ENCODE results near the gene GRIN2A.

Gene GRIN2A

DNA sequence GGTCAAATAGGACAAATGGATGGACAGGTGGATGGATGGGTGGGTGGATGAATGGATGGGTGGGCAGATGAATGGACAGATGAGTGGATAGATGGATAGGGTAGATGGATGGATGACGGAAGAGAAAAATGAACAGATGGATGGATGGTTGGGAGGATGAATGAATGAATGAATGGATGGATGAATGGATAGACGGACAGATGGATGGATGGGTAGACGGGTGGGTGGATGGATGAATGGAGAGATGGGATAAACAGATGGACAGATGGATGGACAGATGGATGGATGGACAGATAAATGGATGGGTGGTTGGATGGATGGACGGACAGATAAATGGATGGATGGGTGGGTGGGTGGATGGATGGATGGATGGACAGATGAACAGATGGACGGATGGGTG, 232.8 kb downstream of the GRIN2A start:
- no peak for FAIRE-seq
- DNase-seq (ENCODE audit: insufficient read length): no peak

DNA sequence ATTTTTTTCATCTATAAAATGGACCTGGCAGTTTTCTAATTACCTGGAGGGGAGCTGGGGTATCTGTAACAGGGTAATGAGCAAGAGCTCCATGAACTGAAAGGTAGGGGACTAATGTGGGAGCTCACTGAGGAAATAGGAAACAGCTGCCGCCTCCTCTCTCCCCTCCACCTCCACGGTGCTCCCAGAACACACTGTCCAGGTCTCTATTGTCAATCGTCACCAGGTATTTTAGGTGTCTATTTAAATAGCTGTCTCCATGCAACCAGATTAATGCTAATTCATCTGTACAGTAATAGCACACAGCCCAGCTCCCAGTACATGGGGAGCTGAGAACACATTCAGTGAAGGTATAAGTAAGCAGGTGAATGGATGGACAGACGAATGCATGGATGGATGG, 233.3 kb downstream of the GRIN2A start:
- FAIRE-seq: no peak
- no peak for TF ChIP-seq TAF1 (IDR thresholded peaks at IDR 0.05; ENCODE audit: borderline replicate concordance, low read depth, low read length)
- no peak for TF ChIP-seq POLR2A (IDR thresholded peaks at IDR 0.05; ENCODE audit: low read depth, low read length)
- TF ChIP-seq POLR2AphosphoS5 (IDR thresholded peaks at IDR 0.05; ENCODE audit: low read depth, low read length): no peak
- no peak for DNase-seq (ENCODE audit: insufficient read length)

More for the DNA sequence above, 232.8 kb downstream of the GRIN2A start:
- TF ChIP-seq POLR2A (IDR thresholded peaks at IDR 0.05; ENCODE audit: low read depth, low read length): no peak

DNA sequence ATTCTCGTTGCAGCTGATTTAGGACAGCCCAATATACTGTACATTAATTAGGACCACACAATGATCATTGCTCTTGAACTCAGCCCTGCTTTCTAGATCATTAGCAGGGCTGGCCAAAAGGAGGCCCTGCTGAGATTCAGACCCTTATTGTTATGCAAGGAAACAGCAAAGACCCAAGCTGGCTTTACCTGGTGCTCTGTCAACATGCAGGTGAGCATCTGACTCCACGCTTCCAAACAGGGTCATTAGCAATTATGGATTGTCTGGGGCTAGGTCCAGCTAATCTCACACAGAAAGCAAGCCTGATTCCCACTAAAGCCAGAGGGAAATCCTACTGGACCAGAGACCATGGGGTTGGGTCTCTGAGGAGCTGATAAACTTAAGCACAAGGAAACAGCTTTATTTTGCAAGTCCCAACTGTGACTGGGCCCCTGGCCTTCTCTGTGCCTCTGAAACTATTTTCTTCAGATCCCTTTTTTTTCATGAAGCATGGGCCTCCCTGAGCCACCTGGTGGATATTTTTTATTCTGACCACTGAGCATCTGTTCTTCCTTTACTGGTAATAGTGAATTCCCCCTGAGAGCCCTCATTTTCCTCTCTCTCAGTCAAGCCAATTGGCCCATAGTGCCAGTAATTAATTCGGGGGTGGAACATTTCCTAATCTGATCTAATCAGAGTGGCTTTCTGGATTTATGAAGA, 236.1 kb downstream of the GRIN2A start:
- FAIRE-seq (no peak), DNase-seq (ENCODE audit: insufficient read length) (no peak)
- TF ChIP-seq POLR2AphosphoS5 (IDR thresholded peaks at IDR 0.05; ENCODE audit: low read depth, low read length) (no peak), TAF1 (IDR thresholded peaks at IDR 0.05; ENCODE audit: borderline replicate concordance, low read depth, low read length) (no peak), POLR2A (IDR thresholded peaks at IDR 0.05; ENCODE audit: low read depth, low read length) (no peak)

DNA sequence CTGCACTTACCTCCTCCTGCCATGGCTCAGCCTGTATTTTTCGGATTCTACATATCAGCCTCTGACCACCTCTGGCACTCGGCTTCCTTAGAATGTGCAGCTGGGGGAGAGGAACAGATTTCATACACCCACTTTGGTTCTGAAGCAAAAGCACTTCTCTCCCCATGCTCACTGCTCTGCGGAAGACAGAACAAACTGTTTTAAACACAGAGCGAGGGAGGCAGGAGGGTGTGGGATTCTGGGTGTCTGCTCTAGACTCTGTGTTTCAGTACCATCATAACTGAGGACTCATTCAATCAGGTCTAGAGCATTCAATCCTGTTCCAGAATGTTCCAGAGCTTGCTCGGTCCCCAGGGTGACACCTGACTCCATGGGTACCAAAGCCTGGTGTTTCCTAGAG, 239.1 kb downstream of the GRIN2A start:
- DNase-seq (ENCODE audit: insufficient read length): no peak
- no peak for FAIRE-seq
- TF ChIP-seq POLR2AphosphoS5 (IDR thresholded peaks at IDR 0.05; ENCODE audit: low read depth, low read length) (no peak), POLR2A (IDR thresholded peaks at IDR 0.05; ENCODE audit: low read depth, low read length) (no peak), TAF1 (IDR thresholded peaks at IDR 0.05; ENCODE audit: borderline replicate concordance, low read depth, low read length) (no peak)

DNA sequence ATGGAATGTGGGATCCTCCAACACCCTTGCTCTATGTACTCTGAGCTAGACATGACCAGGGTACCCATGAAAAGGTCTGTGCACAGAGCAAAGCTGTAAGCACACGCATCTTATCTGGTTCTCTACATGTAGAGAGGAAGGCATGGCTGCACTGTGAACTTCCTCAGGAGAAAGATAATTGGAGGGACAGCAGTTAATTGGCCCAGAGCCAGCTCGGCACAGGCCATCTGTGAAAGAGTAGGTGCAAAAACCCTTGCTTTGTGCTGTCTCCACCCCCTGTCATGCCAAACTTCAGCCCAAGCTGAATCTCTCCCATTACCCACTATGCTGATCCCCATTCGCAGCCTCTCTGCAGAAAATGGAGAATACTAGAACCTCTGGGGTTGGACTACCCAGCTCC, 241.0 kb downstream of the GRIN2A start:
- DNase-seq (ENCODE audit: insufficient read length): no peak
- TF ChIP-seq TAF1 (IDR thresholded peaks at IDR 0.05; ENCODE audit: borderline replicate concordance, low read depth, low read length): no peak
- TF ChIP-seq POLR2A (IDR thresholded peaks at IDR 0.05; ENCODE audit: low read depth, low read length): no peak
- TF ChIP-seq POLR2AphosphoS5 (IDR thresholded peaks at IDR 0.05; ENCODE audit: low read depth, low read length): no peak
- FAIRE-seq: no peak

DNA sequence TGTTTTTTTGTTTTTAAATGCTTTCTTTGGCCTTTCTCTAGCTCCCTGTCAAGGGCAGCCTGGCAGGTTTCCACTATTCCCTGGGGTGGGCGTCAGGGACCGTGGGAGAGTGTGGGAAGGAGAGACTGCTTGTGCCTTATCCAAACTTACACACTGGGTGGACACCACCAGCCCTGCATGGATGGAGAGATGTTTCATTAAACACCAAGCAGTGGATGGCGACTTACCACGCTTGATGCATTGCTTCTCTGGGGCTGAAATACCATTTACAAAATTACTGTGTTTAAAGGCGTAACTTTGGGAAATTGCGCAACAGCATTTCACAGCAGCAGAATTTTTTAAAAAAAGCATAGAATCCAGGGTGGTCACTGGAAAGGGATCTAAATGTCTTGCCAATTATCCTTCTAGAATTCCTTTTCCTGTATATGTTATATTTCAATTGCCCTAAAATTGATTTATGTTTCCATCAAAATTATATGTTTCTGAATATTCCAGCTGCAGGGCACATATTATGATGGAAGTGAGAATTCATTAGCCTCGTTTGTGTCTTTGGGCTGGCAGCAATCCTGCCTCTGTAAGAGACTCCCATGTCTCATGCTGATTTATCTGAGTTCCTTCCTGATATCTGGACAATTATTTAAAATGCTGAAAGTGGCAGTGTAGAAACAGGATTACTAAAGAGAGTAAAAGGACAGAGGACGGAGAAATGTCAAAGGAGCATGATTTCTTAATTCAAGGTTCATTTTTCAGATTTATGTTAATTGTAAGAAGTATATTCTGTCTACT, 247.3 kb downstream of the GRIN2A start:
- DNase-seq (ENCODE audit: insufficient read length) (no peak), FAIRE-seq (no peak)
- TF ChIP-seq POLR2AphosphoS5 (IDR thresholded peaks at IDR 0.05; ENCODE audit: low read depth, low read length): no peak
- no peak for TF ChIP-seq TAF1 (IDR thresholded peaks at IDR 0.05; ENCODE audit: borderline replicate concordance, low read depth, low read length)
- no peak for TF ChIP-seq POLR2A (IDR thresholded peaks at IDR 0.05; ENCODE audit: low read depth, low read length)

DNA sequence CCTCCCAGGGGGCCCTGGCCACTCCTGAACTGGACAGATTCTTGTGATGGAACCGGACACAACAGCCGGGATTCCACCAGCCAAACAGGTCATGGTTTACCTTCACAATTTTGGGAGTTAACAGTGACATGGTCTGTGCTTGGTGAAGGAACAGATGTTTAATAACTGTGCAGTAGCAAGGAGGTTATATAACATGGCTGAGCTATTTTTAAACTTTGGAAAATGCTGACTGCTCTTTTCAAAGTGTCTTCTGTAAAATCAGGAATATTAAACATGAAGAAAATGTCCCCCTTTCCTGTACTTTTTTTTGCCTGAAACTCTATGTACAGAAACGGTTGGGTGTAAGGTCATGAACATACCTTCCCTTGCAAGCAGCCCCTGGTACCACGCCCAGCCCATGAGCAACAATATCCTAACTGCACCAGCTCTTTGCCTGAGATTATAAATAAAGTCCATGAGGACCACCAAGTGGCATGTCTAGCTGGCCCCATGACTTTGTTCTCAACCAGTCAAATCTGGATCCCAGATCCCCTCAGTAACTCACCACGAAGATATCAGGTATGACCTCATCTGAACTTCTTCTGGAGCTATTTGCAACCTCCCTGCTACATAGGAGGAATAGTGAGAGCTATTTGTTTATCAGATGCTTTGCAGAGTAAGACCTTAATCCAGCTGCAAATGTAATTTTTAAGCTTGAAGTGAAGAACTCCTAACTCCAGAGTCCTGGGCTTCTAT, 249.1 kb downstream of the GRIN2A start:
- DNase-seq (ENCODE audit: insufficient read length) (no peak), FAIRE-seq (no peak)
- TF ChIP-seq POLR2A (IDR thresholded peaks at IDR 0.05; ENCODE audit: low read depth, low read length) (no peak), TAF1 (IDR thresholded peaks at IDR 0.05; ENCODE audit: borderline replicate concordance, low read depth, low read length) (no peak), POLR2AphosphoS5 (IDR thresholded peaks at IDR 0.05; ENCODE audit: low read depth, low read length) (no peak)

DNA sequence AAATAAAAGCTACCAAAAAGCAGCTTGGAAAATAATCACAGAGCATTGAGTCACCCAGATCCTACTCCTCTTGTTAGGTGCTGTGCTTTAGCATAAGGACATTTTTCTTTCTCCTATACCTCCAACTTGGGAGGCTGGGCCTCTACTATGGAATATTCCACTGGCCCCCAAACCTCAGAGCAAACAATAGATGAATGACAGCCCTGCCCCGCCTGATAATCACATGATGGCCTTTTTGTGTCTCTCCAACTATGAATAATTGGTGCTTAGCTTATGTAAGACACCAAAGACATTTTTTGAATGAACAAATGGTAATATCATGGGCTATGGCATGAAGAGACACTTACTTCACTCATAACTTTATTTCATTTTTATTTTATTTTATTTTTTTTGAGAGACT, 250.2 kb downstream of the GRIN2A start:
- no peak for DNase-seq (ENCODE audit: insufficient read length)
- no peak for TF ChIP-seq POLR2A (IDR thresholded peaks at IDR 0.05; ENCODE audit: low read depth, low read length)
- TF ChIP-seq POLR2AphosphoS5 (IDR thresholded peaks at IDR 0.05; ENCODE audit: low read depth, low read length): no peak
- no peak for TF ChIP-seq TAF1 (IDR thresholded peaks at IDR 0.05; ENCODE audit: borderline replicate concordance, low read depth, low read length)
- no peak for FAIRE-seq

DNA sequence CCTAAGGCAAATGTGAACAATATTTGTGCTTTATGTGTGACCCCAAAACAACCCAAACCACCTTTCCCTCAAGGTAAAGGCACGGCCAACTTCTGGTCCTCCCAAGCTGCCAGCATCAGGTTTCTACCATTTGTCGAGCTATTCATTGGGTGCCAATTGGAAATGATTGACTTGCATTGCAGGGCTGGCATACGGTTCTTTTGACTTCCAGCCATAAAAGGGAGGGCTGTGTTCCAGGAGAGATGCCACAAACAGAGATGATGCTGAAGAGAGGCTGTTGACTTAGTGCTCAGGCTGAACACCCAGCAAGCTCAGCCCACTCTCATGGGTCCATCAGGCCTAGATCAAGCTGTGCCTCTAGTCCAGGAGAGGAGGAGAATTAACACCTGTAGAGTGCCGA, 252.4 kb downstream of the GRIN2A start:
- no peak for FAIRE-seq

DNA sequence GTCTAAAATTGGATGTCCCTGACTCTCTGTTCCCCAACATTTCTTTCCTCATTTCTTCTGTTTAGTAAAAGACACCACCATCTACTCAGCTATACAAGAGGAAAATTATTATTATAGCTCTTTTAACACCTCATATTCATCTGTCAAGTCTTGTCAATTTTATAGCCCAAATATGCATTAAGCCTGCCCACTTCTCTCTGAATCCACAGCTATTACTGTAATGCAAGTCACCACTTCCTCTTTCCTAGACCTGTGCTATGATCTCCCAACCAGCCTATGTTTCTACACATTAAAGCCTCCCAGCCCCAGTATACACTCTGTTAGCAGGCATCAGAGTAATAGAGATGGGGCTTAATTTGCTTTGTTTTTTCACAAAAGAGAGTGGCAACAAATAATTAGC, 252.9 kb downstream of the GRIN2A start:
- DNase-seq (ENCODE audit: insufficient read length) (no peak), FAIRE-seq (no peak)
- no peak for TF ChIP-seq TAF1 (IDR thresholded peaks at IDR 0.05; ENCODE audit: borderline replicate concordance, low read depth, low read length)
- no peak for TF ChIP-seq POLR2AphosphoS5 (IDR thresholded peaks at IDR 0.05; ENCODE audit: low read depth, low read length)
- no peak for TF ChIP-seq POLR2A (IDR thresholded peaks at IDR 0.05; ENCODE audit: low read depth, low read length)

More for the DNA sequence above, 252.4 kb downstream of the GRIN2A start:
- DNase-seq (ENCODE audit: insufficient read length): no peak
- TF ChIP-seq POLR2A (IDR thresholded peaks at IDR 0.05; ENCODE audit: low read depth, low read length) (no peak), TAF1 (IDR thresholded peaks at IDR 0.05; ENCODE audit: borderline replicate concordance, low read depth, low read length) (no peak), POLR2AphosphoS5 (IDR thresholded peaks at IDR 0.05; ENCODE audit: low read depth, low read length) (no peak)

DNA sequence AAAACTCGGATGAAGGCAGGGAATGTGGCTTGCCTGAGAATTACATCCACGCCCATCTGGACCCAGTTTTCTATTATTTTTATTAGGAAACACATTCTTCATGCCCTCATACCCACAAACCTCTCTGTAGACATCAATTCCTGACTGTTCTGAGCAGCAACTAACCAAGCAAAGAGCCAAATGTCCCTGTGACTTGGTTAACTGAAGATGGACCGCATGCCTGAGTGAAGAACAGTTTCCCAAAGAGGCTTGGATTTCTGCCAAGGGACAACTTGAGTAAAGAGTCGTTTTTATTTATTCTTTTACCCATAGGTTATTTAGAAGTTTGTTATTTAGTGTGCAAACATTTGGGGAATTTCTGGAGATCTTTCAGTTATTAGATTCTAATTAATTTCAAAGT, 259.8 kb downstream of the GRIN2A start:
- DNase-seq (ENCODE audit: insufficient read length) (no peak), FAIRE-seq (no peak)
- no peak for TF ChIP-seq POLR2A (IDR thresholded peaks at IDR 0.05; ENCODE audit: low read depth, low read length)

DNA sequence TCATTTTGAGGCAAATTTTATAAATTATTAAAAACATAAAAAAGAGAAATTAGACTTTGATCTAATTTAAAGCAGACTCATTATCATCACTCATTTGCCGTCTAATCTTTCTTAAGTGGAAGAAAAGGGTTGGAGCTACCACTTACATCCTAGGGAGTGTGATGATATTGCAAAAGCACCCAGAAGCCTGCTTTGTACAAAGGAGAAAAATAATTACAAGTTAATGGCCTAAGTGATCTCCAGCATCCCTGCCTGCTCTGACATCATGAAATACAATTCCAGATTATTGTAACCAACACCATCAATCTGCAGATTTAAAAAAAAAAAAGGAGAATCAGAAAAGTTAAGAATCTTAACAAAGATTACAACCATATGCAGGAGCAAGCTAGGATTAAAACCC, 260.2 kb downstream of the GRIN2A start:
- no peak for FAIRE-seq
- TF ChIP-seq TAF1 (IDR thresholded peaks at IDR 0.05; ENCODE audit: borderline replicate concordance, low read depth, low read length): no peak
- no peak for TF ChIP-seq POLR2AphosphoS5 (IDR thresholded peaks at IDR 0.05; ENCODE audit: low read depth, low read length)
- no peak for TF ChIP-seq POLR2A (IDR thresholded peaks at IDR 0.05; ENCODE audit: low read depth, low read length)
- DNase-seq (ENCODE audit: insufficient read length): no peak
